Measurements from ENCODE around the gene SLC35E1. TPM values are rescaled to one million over a fixed set of nuclear protein-coding genes. Genes with fewer than 3 reads are reported as not detected.

Gene SLC35E1
- polyA plus RNA-seq, 1 of the 3 experiments (the other 2 are of a cell fraction), result 23.5 TPM

- no peaks in the 10 kb centered on the region for H3K4me1 ChIP-seq (ENCODE audit: control insufficient read depth in 1 of 2, insufficient read depth in 2 of 2, low read depth in 1 of 2, low read length in 1 of 2)
- no peak overlapping the region for H3K4me3 ChIP-seq (ENCODE audit: low read depth in 2 of 2, low read length in 1 of 2)
- ChIA-PET CTCF (interaction anchor here (1.1 to 2.2 kb wide), 3 partner anchors 10 to 75 kb away, joined by 3 to 12 read pairs (median 6); no protein-coding TSS in a partner anchor), POLR2A (interaction anchor here (0.6 to 1.8 kb wide), 4 partner anchors 12 to 86 kb away, joined by 3 to 5 read pairs (median 4); no protein-coding TSS in a partner anchor)
- no peaks in the 10 kb centered on the region for H3K9me3 ChIP-seq
- H2AFZ ChIP-seq (ENCODE audit: low read depth), result no peak overlapping the region
- H3K9me2 ChIP-seq, result no peaks in the 10 kb centered on the region
- TF ChIP-seq NFIC (IDR thresholded peaks at IDR 0.05; ENCODE audit: borderline replicate concordance), result no peak
- no peak for TF ChIP-seq GABPA (IDR thresholded peaks at IDR 0.05; ENCODE audit: low read depth)
- TF ChIP-seq TAF1 (IDR thresholded peaks at IDR 0.05; ENCODE audit: borderline replicate concordance, low read depth, low read length), result no peak
- TF ChIP-seq EP300 (IDR thresholded peaks at IDR 0.05; ENCODE audit: borderline replicate concordance in 1 of 2, low read depth in 1 of 2, low read length in 1 of 2), result no peak
- no peaks in the 10 kb centered on the region for H3K27me3 ChIP-seq (ENCODE audit: insufficient read depth)
- H3K4me2 ChIP-seq, result no peak overlapping the region
- no peak overlapping the region for H3K27ac ChIP-seq (ENCODE audit: low read depth in 2 of 2, low read length in 1 of 2)
- peaks cover 19 to 64% of the 10 kb centered on the region in 2 experiments for H3K36me3 ChIP-seq (replicated peaks in 1 of 2; ENCODE audit: control insufficient read depth in 1 of 2, insufficient read depth in 2 of 2, low read length in 1 of 2)
- H4K20me1 ChIP-seq (ENCODE audit: insufficient read depth), result 0 out of 2 replicates have a peak, but pooled peaks cover 8% of the 10 kb centered on the region
- no peak overlapping the region for H3K9ac ChIP-seq
- no peaks in the 10 kb centered on the region for H3K79me2 ChIP-seq (ENCODE audit: insufficient read depth)
- peaks cover 6% of the 10 kb centered on the region for H3F3A ChIP-seq (replicated peaks; ENCODE audit: insufficient read depth)
- no peak for DNase-seq
- 87% methylated on average over 13 of the region's 14 CpGs for WGBS (ENCODE audit: low lambda C conversion rate)
Measured at GRCh38 chr19:16516923-16517610, 55.1 kb downstream of the SLC35E1 start.

GRCh38 chr19:16516381-16516780, 55.8 kb downstream of the SLC35E1 start:
- ChIA-PET POLR2A (interaction anchor here (1.3 kb wide), 1 partner anchor 12 kb away, joined by 4 read pairs; no protein-coding TSS in a partner anchor), CTCF (interaction anchor here (2.2 kb wide), 1 partner anchor 11 kb away, joined by 12 read pairs; no protein-coding TSS in a partner anchor)
- H3K9me3 ChIP-seq, result no peaks in the 10 kb centered on the region
- H3F3A ChIP-seq (replicated peaks; ENCODE audit: insufficient read depth), result peaks cover 6% of the 10 kb centered on the region
- no peaks in the 10 kb centered on the region for H3K27me3 ChIP-seq (ENCODE audit: insufficient read depth)
- 91% methylated on average over 15 of the region's 15 CpGs for WGBS (ENCODE audit: low lambda C conversion rate)
- H3K4me3 ChIP-seq (ENCODE audit: low read depth in 2 of 2, low read length in 1 of 2), result no peak overlapping the region
- no peak overlapping the region for H2AFZ ChIP-seq (ENCODE audit: low read depth)
- H3K4me1 ChIP-seq (ENCODE audit: control insufficient read depth in 1 of 2, insufficient read depth in 2 of 2, low read depth in 1 of 2, low read length in 1 of 2), result no peaks in the 10 kb centered on the region
- H3K9ac ChIP-seq, result no peak overlapping the region
- H3K4me2 ChIP-seq, result no peak overlapping the region
- peaks cover 19 to 58% of the 10 kb centered on the region in 2 experiments for H3K36me3 ChIP-seq (replicated peaks in 1 of 2; ENCODE audit: control insufficient read depth in 1 of 2, insufficient read depth in 2 of 2, low read length in 1 of 2)
- no peak overlapping the region for H3K27ac ChIP-seq (ENCODE audit: low read depth in 2 of 2, low read length in 1 of 2)
- no peak for TF ChIP-seq CHD2 (IDR thresholded peaks at IDR 0.05; ENCODE audit: low read length, partially characterized antibody)
- TF ChIP-seq MEF2A (IDR thresholded peaks at IDR 0.05; ENCODE audit: borderline replicate concordance, low read depth), result no peak
- TF ChIP-seq REST (IDR thresholded peaks at IDR 0.05; ENCODE audit: low read depth, low read length), result no peak
- TF ChIP-seq FOXM1 (IDR thresholded peaks at IDR 0.05; ENCODE audit: low read depth), result no peak
- no peaks in the 10 kb centered on the region for H3K9me2 ChIP-seq
- H4K20me1 ChIP-seq (ENCODE audit: insufficient read depth), result 0 out of 2 replicates have a peak, but pooled peaks cover 8% of the 10 kb centered on the region
- no peaks in the 10 kb centered on the region for H3K79me2 ChIP-seq (ENCODE audit: insufficient read depth)
- DNase-seq, result no peak
